ENCODE data around the gene LHCGR. TPM values are rescaled to one million over a fixed set of nuclear protein-coding genes. Genes with fewer than 3 reads are reported as not detected.
A peak's percentile ranks its signal among the peaks of the same experiment; 100 is the strongest.

The LHCGR gene
- total RNA-seq: not detected in 2 replicates

GRCh38 chr2:48755473-48755872 is at the start of gene LHCGR:
LHCGR (minus strand) TSS chr2:48755724; CDS start chr2:48755671, 53 bp downstream.
- peak; percentile 54 for DNase-seq (ENCODE audit: insufficient read length, low spot score, missing footprints)
- H3K27me3 ChIP-seq (ENCODE audit: insufficient read depth, low read length): peaks cover 7% of the 10 kb centered on the region
- H3K4me1 ChIP-seq (ENCODE audit: insufficient read depth, low read length): no peaks in the 10 kb centered on the region
- H3K9me3 ChIP-seq (ENCODE audit: low read depth, low read length): no peaks in the 10 kb centered on the region
- no peaks in the 10 kb centered on the region for H3K79me2 ChIP-seq (ENCODE audit: insufficient read depth, low read length)
- peak within 1 kb of the TSS; percentile 28 for H3K4me3 ChIP-seq (ENCODE audit: insufficient read depth, low read length)
- H3K27ac ChIP-seq (ENCODE audit: low read depth, low read length): no peak within 1 kb of the TSS
- H3K4me2 ChIP-seq (ENCODE audit: insufficient read depth, low read length): peak within 1 kb of the TSS; percentile 45
- TF ChIP-seq, protein P1, sequence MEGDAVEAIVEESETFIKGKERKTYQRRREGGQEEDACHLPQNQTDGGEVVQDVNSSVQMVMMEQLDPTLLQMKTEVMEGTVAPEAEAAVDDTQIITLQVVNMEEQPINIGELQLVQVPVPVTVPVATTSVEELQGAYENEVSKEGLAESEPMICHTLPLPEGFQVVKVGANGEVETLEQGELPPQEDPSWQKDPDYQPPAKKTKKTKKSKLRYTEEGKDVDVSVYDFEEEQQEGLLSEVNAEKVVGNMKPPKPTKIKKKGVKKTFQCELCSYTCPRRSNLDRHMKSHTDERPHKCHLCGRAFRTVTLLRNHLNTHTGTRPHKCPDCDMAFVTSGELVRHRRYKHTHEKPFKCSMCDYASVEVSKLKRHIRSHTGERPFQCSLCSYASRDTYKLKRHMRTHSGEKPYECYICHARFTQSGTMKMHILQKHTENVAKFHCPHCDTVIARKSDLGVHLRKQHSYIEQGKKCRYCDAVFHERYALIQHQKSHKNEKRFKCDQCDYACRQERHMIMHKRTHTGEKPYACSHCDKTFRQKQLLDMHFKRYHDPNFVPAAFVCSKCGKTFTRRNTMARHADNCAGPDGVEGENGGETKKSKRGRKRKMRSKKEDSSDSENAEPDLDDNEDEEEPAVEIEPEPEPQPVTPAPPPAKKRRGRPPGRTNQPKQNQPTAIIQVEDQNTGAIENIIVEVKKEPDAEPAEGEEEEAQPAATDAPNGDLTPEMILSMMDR (IDR thresholded peaks at IDR 0.05; ENCODE audit: extremely low read depth, low read depth, low read length): no peak
- no peaks in the 10 kb centered on the region for H3K36me3 ChIP-seq (ENCODE audit: insufficient read depth, low read length)
- no peaks in the 10 kb centered on the region for H4K20me1 ChIP-seq (ENCODE audit: insufficient read depth, low read length)
- H2AFZ ChIP-seq (ENCODE audit: low read length): peak within 1 kb of the TSS; percentile 35

- Histone ChIP-seq H3K4me2 (ENCODE audit: insufficient read depth, low read length) (no peak overlapping the region), H3K36me3 (ENCODE audit: insufficient read depth, low read length) (no peaks in the 10 kb centered on the region), H2AFZ (ENCODE audit: low read length) (no peak overlapping the region), H3K27me3 (ENCODE audit: insufficient read depth, low read length) (no peaks in the 10 kb centered on the region), H3K27ac (ENCODE audit: low read depth, low read length) (no peak overlapping the region), H3K4me1 (ENCODE audit: insufficient read depth, low read length) (no peaks in the 10 kb centered on the region), H3K9me3 (ENCODE audit: low read depth, low read length) (no peaks in the 10 kb centered on the region), H3K79me2 (ENCODE audit: insufficient read depth, low read length) (no peaks in the 10 kb centered on the region), H3K4me3 (ENCODE audit: insufficient read depth, low read length) (no peak overlapping the region), H4K20me1 (ENCODE audit: insufficient read depth, low read length) (no peaks in the 10 kb centered on the region)
- TF ChIP-seq, protein P1 (IDR thresholded peaks at IDR 0.05; ENCODE audit: extremely low read depth, low read depth, low read length): no peak
- no peak for DNase-seq (ENCODE audit: insufficient read length, low spot score, missing footprints)
Observed at GRCh38 chr2:48799601-48800000, 44.1 kb upstream of the LHCGR start.

DNA sequence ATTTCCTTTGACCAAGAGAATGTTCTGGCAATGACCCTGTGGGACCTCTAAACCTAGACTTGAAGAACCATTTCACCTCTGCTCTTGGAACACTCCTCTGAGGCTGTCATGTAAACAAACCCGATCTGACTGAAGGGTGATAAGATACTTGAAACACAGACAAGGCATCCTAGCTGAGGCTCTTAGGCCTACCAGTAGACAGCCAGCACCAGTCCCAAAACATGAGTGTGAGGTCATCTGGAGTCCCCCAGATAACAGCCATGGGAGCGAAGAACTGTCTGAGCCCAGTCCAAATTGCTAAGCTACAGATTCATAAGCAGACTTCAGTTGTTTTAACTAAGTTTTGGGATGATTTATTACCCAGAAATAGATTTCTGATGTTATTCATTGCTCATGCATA is 39.5 kb upstream of the LHCGR start:
- no peaks in the 10 kb centered on the region for H3K79me2 ChIP-seq (ENCODE audit: insufficient read depth, low read length)
- no peaks in the 10 kb centered on the region for H3K36me3 ChIP-seq (ENCODE audit: insufficient read depth, low read length)
- DNase-seq (ENCODE audit: insufficient read length, low spot score, missing footprints): no peak
- H2AFZ ChIP-seq (ENCODE audit: low read length): no peak overlapping the region
- H3K27me3 ChIP-seq (ENCODE audit: insufficient read depth, low read length): no peaks in the 10 kb centered on the region
- H3K9me3 ChIP-seq (ENCODE audit: low read depth, low read length): no peaks in the 10 kb centered on the region
- no peaks in the 10 kb centered on the region for H3K4me1 ChIP-seq (ENCODE audit: insufficient read depth, low read length)
- no peak overlapping the region for H3K27ac ChIP-seq (ENCODE audit: low read depth, low read length)
- no peaks in the 10 kb centered on the region for H4K20me1 ChIP-seq (ENCODE audit: insufficient read depth, low read length)
- no peak overlapping the region for H3K4me3 ChIP-seq (ENCODE audit: insufficient read depth, low read length)
- TF ChIP-seq, protein P1 (IDR thresholded peaks at IDR 0.05; ENCODE audit: extremely low read depth, low read depth, low read length): no peak
- H3K4me2 ChIP-seq (ENCODE audit: insufficient read depth, low read length): no peak overlapping the region

DNA sequence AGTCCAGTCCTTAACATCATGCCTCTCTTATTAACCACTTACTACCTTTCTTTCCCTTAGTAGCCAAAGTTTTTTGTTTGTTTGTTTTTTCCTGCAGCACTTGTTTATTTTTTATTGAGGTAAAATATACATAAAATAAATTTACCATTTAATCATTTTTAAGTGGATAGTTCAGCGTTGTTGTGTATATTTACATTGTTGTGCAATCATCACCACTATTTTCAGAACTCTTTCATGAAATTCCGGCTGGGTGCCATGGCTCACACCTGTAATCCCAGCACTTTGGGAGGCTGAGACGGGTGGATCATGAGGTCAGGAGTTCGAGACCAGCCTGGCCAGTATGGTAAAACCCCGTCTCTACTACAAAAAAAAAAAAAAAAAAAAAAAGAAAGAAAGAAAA is 38.1 kb upstream of the LHCGR start:
- Histone ChIP-seq H3K79me2 (ENCODE audit: insufficient read depth, low read length) (no peaks in the 10 kb centered on the region), H3K4me2 (ENCODE audit: insufficient read depth, low read length) (no peak overlapping the region), H3K36me3 (ENCODE audit: insufficient read depth, low read length) (no peaks in the 10 kb centered on the region), H4K20me1 (ENCODE audit: insufficient read depth, low read length) (no peaks in the 10 kb centered on the region), H3K27ac (ENCODE audit: low read depth, low read length) (no peak overlapping the region), H3K27me3 (ENCODE audit: insufficient read depth, low read length) (no peaks in the 10 kb centered on the region), H3K4me1 (ENCODE audit: insufficient read depth, low read length) (no peaks in the 10 kb centered on the region), H3K9me3 (ENCODE audit: low read depth, low read length) (no peaks in the 10 kb centered on the region), H2AFZ (ENCODE audit: low read length) (no peak overlapping the region), H3K4me3 (ENCODE audit: insufficient read depth, low read length) (no peak overlapping the region)
- DNase-seq (ENCODE audit: insufficient read length, low spot score, missing footprints): no peak
- TF ChIP-seq, protein P1 (IDR thresholded peaks at IDR 0.05; ENCODE audit: extremely low read depth, low read depth, low read length): no peak

Data from osteoblast (primary cell).